Nephron (organoid): ENCODE data around the gene CNOT4.

Source experiments
- H3K27ac Mint-ChIP-seq, 3 experiments: 2 replicates each; pipeline ENCODE4 v1.8.0; 2020; ENCODE audit warnings: mixed read lengths in 3 of 3, mild to moderate bottlenecking in 2 of 3, moderate library complexity in 1 of 3
- H3K27me3 Mint-ChIP-seq: 2 replicates; pipeline ENCODE4 v1.8.0; 2021; ENCODE audit warnings: low read depth, mild to moderate bottlenecking, moderate library complexity, mixed read lengths
- H3K36me3 Mint-ChIP-seq: 2 replicates; pipeline ENCODE4 v1.8.0; 2020; ENCODE audit warnings: low read depth, mixed read lengths
- H3K4me1 Mint-ChIP-seq: 2 replicates; pipeline ENCODE4 v1.8.0; 2020; ENCODE audit warnings: mixed read lengths
- H3K4me3 Mint-ChIP-seq, 3 experiments: 2 replicates each; pipeline ENCODE4 v1.8.0; 2020; ENCODE audit warnings: mild to moderate bottlenecking in 3 of 3, mixed read lengths in 3 of 3, moderate library complexity in 2 of 3
- H3K9me3 Mint-ChIP-seq: 2 replicates; pipeline ENCODE4 v1.8.0; 2020; ENCODE audit warnings: mixed read lengths
- TF ChIP-seq, protein P1 (sequence below), 3 experiments: fragments of 200-600 bp; sonication (generic); IDR thresholded peaks; one replicate each; pipeline ENCODE4 v1.5.0; 2021; ENCODE audit warnings: antibody characterized with exemption in 3 of 3; ENCODE audit not compliant: unreplicated experiment in 3 of 3

CNOT4 gene

DNA sequence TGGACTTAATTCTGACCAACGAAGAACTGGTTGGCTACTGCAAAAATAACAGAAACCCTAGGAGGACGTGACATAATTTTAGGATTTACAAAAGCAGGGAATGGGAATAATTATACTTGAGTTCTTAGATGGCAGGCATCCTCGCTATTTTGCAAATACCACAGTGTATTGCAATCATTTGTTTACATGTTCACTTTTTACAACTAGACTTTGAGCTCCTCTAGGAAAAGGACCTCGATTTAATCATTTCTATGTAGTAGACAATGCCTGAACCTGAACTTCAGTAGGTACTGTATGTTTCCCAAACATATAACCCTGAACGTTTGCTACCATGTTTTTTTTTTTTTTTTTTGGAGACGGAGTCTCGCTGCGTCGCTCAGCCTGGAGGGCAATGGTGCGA, 137.7 kb downstream of the CNOT4 start:
- Mint-ChIP-seq H3K4me1 (peaks cover 13% of the 10 kb centered on the region), H3K9me3 (no peaks in the 10 kb centered on the region), H3K27ac (no peak overlapping the region), H3K36me3 (peaks cover 7% of the 10 kb centered on the region), H3K4me3 (no peak overlapping the region), H3K27me3 (no peaks in the 10 kb centered on the region)
- TF ChIP-seq, protein P1, sequence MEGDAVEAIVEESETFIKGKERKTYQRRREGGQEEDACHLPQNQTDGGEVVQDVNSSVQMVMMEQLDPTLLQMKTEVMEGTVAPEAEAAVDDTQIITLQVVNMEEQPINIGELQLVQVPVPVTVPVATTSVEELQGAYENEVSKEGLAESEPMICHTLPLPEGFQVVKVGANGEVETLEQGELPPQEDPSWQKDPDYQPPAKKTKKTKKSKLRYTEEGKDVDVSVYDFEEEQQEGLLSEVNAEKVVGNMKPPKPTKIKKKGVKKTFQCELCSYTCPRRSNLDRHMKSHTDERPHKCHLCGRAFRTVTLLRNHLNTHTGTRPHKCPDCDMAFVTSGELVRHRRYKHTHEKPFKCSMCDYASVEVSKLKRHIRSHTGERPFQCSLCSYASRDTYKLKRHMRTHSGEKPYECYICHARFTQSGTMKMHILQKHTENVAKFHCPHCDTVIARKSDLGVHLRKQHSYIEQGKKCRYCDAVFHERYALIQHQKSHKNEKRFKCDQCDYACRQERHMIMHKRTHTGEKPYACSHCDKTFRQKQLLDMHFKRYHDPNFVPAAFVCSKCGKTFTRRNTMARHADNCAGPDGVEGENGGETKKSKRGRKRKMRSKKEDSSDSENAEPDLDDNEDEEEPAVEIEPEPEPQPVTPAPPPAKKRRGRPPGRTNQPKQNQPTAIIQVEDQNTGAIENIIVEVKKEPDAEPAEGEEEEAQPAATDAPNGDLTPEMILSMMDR (IDR thresholded peaks at IDR 0.05; ENCODE audit: unreplicated experiment in 3 of 3): no peak

DNA sequence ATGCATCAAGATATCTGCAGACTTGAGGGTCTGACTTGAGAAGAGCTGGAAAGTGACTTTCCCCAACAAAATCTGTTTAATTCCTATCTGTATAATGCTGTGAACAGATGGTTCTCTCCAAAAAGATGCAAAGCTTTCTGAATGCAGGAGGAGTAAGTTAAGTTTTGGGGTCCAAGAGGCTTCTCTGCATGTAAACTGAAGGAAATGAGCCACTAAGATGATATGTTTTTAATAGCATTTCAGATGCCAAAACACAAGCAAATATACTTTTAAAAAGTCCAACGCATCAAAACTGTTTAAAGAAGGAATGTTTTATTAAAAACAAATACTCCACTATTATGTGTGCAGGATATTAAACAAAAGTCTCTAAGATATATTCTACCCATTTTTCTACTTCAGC, 139.2 kb downstream of the CNOT4 start:
- peaks cover 28% of the 10 kb centered on the region for H3K4me1 Mint-ChIP-seq
- no peaks in the 10 kb centered on the region for H3K27me3 Mint-ChIP-seq
- no peaks in the 10 kb centered on the region for H3K9me3 Mint-ChIP-seq
- H3K36me3 Mint-ChIP-seq: peaks cover 7% of the 10 kb centered on the region
- no peak overlapping the region for H3K4me3 Mint-ChIP-seq
- H3K27ac Mint-ChIP-seq: no peak overlapping the region
- TF ChIP-seq, protein P1 (IDR thresholded peaks at IDR 0.05; ENCODE audit: unreplicated experiment in 3 of 3): no peak

DNA sequence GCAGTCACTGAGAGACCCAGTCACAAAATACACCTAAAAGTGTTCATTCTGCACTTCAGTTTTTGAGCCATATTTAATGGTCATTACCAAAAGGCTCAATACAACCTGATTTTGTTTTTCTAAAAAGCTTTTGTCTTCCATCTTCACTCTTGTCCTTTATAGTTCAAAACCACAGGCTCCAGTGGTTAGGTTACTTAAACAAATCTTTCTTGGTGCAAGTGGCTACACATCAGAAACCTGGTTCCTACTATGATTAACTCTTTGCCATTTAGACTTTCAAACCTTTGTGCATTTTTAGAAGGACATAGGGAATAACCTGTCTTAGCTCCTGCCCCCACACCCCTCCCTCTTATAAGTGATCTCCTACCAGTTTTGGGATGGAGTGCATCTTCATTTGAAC, 140.5 kb downstream of the CNOT4 start:
- peaks cover 7% of the 10 kb centered on the region for H3K36me3 Mint-ChIP-seq
- no peaks in the 10 kb centered on the region for H3K9me3 Mint-ChIP-seq
- H3K4me1 Mint-ChIP-seq: peaks cover 40% of the 10 kb centered on the region
- TF ChIP-seq, protein P1 (IDR thresholded peaks at IDR 0.05; ENCODE audit: unreplicated experiment in 3 of 3): no peak
- no peaks in the 10 kb centered on the region for H3K27me3 Mint-ChIP-seq
- no peak overlapping the region for H3K4me3 Mint-ChIP-seq
- H3K27ac Mint-ChIP-seq: no peak overlapping the region

DNA sequence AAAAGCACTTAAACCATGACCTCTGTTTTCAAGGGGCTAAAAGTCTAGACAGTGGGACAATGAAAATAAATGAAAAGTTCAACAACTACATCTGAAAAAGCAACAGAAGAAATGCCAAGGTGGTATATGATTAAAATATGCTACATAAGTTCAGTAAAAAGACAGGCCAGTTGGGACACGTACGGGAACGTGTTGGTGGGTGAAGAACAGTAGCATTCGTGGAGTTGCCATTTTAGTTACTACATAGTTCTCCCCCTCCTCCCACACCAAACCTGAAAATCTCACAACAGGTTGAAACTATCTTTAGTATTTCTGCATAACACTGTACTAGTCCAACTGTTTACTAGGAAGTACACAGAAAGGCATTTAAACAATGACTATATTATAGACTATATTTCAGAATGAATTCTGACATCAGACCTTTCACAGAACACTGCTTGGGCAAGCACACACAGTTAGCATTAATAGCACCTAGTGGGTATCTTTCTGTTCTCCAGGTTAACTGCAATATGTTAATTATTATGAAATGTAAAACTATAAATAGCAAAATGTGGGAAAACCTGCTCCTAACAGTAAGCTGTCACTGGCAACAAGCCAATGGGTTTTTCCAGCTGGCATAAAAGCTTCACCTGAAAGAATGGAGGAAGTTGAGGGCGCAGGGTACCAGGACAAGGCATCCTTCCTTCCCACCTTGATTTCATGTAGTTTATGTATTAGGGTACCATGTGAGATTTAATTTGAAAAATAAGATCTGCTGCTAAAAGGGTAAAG, 141.3 kb downstream of the CNOT4 start:
- Mint-ChIP-seq H3K4me3 (no peak overlapping the region), H3K27ac (no peak overlapping the region), H3K4me1 (peaks cover 48% of the 10 kb centered on the region), H3K27me3 (no peaks in the 10 kb centered on the region), H3K9me3 (no peaks in the 10 kb centered on the region), H3K36me3 (peaks cover 9% of the 10 kb centered on the region)
- TF ChIP-seq, protein P1 (IDR thresholded peaks at IDR 0.05; ENCODE audit: unreplicated experiment in 3 of 3): no peak

DNA sequence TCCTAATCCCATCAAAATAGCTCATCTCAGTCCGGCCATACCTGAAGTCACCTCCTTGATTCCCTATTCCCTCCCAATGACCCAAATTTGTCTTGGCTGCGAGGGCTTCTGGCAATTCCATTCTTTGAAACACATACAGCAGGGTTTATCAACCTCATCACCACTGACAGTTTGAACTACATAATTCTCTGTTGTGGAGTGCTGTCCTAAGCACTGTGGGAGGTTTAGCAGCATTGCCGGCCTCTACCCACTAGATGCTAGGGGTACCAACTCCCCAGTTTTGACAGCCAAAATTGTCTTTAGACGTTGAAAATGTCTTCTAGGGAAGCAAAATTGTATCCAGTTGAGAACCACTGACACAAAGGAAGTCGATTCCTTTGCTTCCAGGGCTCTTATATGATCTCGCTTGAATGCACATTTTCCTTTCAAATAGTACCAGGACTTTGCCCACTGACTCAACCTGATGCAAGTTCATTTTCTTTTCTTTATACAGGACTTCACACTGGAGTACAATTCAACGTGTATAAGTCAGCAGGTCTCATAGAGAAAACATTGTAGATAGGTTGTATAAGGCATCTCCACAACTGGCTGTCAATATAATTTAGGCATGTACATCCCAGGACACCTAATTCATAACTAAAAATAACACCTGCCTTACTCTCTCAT, 142.9 kb downstream of the CNOT4 start:
- peaks cover 24% of the 10 kb centered on the region for H3K36me3 Mint-ChIP-seq
- peak overlapping the region; percentile 84 to 87 (median 86) for H3K27ac Mint-ChIP-seq
- no peak overlapping the region for H3K4me3 Mint-ChIP-seq
- no peaks in the 10 kb centered on the region for H3K27me3 Mint-ChIP-seq
- peaks cover 52% of the 10 kb centered on the region for H3K4me1 Mint-ChIP-seq
- H3K9me3 Mint-ChIP-seq: no peaks in the 10 kb centered on the region
- TF ChIP-seq, protein P1 (IDR thresholded peaks at IDR 0.05; ENCODE audit: unreplicated experiment in 3 of 3): no peak
